SH-SY5Y (cell line): ENCODE measurements around the gene DUSP11.

Experiments used
- GATA2 ChIP-seq: IDR thresholded peaks from 2 replicates; pipeline ENCODE4 v1.6.1; 2011; ENCODE audit warnings: mild to moderate bottlenecking, low read depth, low read length
- GATA3 ChIP-seq: IDR thresholded peaks from 2 replicates; pipeline ENCODE4 v1.6.1; 2011; ENCODE audit warnings: low read depth, mild to moderate bottlenecking, low read length, moderate library complexity

DNA sequence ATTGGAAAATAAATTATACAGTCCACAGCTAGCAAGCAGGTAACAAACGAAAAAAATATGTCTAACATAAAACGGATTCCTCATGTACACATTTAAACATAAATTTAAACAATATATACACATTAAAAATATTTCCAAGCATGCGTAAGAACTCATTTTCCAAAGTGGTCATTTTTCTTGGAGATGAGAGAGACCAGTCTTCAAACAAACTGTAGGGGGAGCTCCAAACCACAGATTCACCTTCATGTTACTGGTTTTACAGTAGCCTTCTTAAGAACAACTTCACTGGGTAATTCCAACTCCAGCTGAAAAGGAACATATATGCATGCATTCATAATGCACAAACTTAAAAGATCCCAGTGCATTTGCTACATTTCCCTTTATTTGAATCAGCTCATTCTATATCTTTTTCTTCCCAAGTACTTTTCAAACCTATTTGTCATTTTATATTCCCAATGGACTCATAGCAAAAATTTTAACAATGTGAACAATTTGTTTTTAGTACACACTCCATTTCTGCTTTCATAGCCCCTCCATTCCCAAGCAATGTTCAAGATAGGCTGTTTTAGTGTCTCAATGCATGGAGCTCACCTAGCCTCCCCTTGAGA lies 44.1 kb upstream of the DUSP11 start:
- TF ChIP-seq GATA3: no peak
- no peak for TF ChIP-seq GATA2
